BJ (cell line): ENCODE results near the gene PARD6A. TPM values are rescaled to one million over a fixed set of nuclear protein-coding genes. Genes with fewer than 3 reads are reported as not detected.

Experiments
- CTCF ChIA-PET: fragments of 350-600 bp; formaldehyde crosslinking; extraction: SDS; loops from one replicate; lab custom pipeline; 2021; ENCODE audit warnings: antibody characterized with exemption, inconsistent platforms; lab: Yijun Ruan, JAX
- POLR2A ChIA-PET: fragments of 300-600 bp; sonication (Branson Sonifier 250); formaldehyde crosslinking; extraction: SDS; loops from one replicate; lab custom pipeline; 2021; ENCODE audit warnings: antibody characterized with exemption; lab: Charles Lee
- DNase-seq: peaks from one replicate; pipeline ENCODE4 v3.0.0-alpha.2; 2011; ENCODE audit warnings: low read depth
- H3K27me3 ChIP-seq: 2 replicates; pipeline ENCODE4 v1.6.0; 2011; ENCODE audit warnings: low read length; ENCODE audit not compliant: control insufficient read depth, insufficient read depth
- H3K36me3 ChIP-seq: 2 replicates; pipeline ENCODE4 v1.5.1; 2011; ENCODE audit warnings: low read length; ENCODE audit not compliant: control insufficient read depth, insufficient read depth
- H3K4me3 ChIP-seq: 2 replicates; pipeline ENCODE4 v1.5.1; 2011; ENCODE audit warnings: low read depth, mild to moderate bottlenecking, control low read depth, low read length
- CTCF ChIP-seq: IDR thresholded peaks from 2 replicates; pipeline ENCODE4 v1.5.1; 2011; ENCODE audit warnings: low read depth, mild to moderate bottlenecking, control low read depth, inconsistent platforms, low read length, moderate library complexity; ENCODE audit not compliant: insufficient read depth
- polyA plus RNA-seq: library from polyadenylated mRNA; depleted of rRNA; stranded (reverse); fragments of >200 nt; gene quantifications from 2 replicates; pipeline ENCODE4 v1.2.3, GENCODE V29; 2011

Gene PARD6A
- polyA plus RNA-seq, 1 experiment = 0.88 TPM

- peaks cover 1% of the 10 kb centered on the region; the same call in 1 of the 2 replicates for H3K36me3 ChIP-seq
- POLR2A ChIA-PET = no interaction called here
Observed at GRCh38 chr16:67702130-67702529, 41.4 kb downstream of the PARD6A start.

GRCh38 chr16:67703626-67704025, 42.9 kb downstream of the PARD6A start:
- CTCF ChIA-PET = no interaction called here
- Histone ChIP-seq H3K27me3 (no peaks in the 10 kb centered on the region), H3K36me3 (peaks cover 1% of the 10 kb centered on the region; the same call in 1 of the 2 replicates), H3K4me3 (no peak overlapping the region)
- POLR2A ChIA-PET = interaction anchor here (0.6 kb wide), 1 partner anchor 11 kb away, joined by 5 read pairs; no protein-coding TSS in a partner anchor
- no peak for DNase-seq
- TF ChIP-seq CTCF = no peak

More at GRCh38 chr16:67702130-67702529, 41.4 kb downstream of the PARD6A start:
- no peak for DNase-seq
- CTCF ChIA-PET = interaction anchor here (1.1 to 1.4 kb wide), 2 partner anchors 10 to 29 kb away, joined by 3 to 4 read pairs; no protein-coding TSS in a partner anchor
- no peak for TF ChIP-seq CTCF
- no peak overlapping the region for H3K4me3 ChIP-seq
- no peaks in the 10 kb centered on the region for H3K27me3 ChIP-seq

- Histone ChIP-seq H3K27me3 (no peaks in the 10 kb centered on the region), H3K4me3 (no peak overlapping the region), H3K36me3 (peaks cover 1% of the 10 kb centered on the region; the same call in 1 of the 2 replicates)
- CTCF ChIA-PET = interaction anchor here (0.6 to 1.3 kb wide), 2 partner anchors 112 to 183 kb away, joined by 3 to 5 read pairs; no protein-coding TSS in a partner anchor
- no peak for TF ChIP-seq CTCF
- no peak for DNase-seq
- POLR2A ChIA-PET = interaction anchor here (0.6 kb wide), 1 partner anchor 11 kb away, joined by 5 read pairs; no protein-coding TSS in a partner anchor
Observed at GRCh38 chr16:67704110-67704509, 43.4 kb downstream of the PARD6A start.

- CTCF ChIA-PET = no interaction called here
- Histone ChIP-seq H3K4me3 (no peak overlapping the region), H3K27me3 (no peaks in the 10 kb centered on the region), H3K36me3 (no peaks in the 10 kb centered on the region)
- no peak for TF ChIP-seq CTCF
- POLR2A ChIA-PET = no interaction called here
- DNase-seq = no peak
Observed at GRCh38 chr16:67707210-67707609, 46.5 kb downstream of the PARD6A start.

GRCh38 chr16:67707790-67708189, 47.0 kb downstream of the PARD6A start:
- no peak for DNase-seq
- CTCF ChIA-PET = interaction anchor here (0.8 kb wide), 1 partner anchor 108 kb away, joined by 3 read pairs; no protein-coding TSS in a partner anchor
- no peaks in the 10 kb centered on the region for H3K27me3 ChIP-seq

More at GRCh38 chr16:67707790-67708189, 47.0 kb downstream of the PARD6A start:
- POLR2A ChIA-PET = no interaction called here
- Histone ChIP-seq H3K4me3 (no peak overlapping the region), H3K36me3 (no peaks in the 10 kb centered on the region)
- no peak for TF ChIP-seq CTCF
